HG03175 (cell line): ENCODE measurements around the gene UBL7.
"Not testable (repeated sequence)": the region's sequence is repeated elsewhere in the genome, so short reads cannot be mapped to it uniquely, and the experiment has no call there.

ENCODE experiments used
- ATAC-seq: cut with Tn5 transposase; IDR thresholded peaks from one replicate; pipeline ENCODE4 v1.9.1; 2021; ENCODE audit warnings: mild to moderate bottlenecking, moderate library complexity; ENCODE audit not compliant: unreplicated experiment

The UBL7 gene

DNA sequence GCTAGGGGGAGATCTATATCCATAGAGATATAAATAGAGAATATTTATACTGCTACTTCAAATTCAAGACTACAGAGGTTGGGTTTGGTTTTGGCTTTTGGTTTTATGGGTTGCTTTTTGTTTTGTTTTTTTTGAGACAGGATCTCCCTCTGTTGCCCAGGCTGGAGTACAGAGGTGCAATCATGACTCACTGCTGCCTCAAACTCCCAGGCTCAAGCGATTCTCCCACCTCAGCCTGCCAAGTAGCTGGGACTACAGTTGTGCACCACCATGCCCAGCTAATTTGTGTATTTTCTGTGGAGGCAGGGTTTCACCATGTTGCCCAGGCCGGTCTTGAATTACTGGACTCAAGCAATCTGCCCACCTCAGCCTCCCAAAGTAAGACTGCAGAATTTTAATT lies 3.9 kb upstream of the UBL7 start:
- ATAC-seq, result no peak

DNA sequence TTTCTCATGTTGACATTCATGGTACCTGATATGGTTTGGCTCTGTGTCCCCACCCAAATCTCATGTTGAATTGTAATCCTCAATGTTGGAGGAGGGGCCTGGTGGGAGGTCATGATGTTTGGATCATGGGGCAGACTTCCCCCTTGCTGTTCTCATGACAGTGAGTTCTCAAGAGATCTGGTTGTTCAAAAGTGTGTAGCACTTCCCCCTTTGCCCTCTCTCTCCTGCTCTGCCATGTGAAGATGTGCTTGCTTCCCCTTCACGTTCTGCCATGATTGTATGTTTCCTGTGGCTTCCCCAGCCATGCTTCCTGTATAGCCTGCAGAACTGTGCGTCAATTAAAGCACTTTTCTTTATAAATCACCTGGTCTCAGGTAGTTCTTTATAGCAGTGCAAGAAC lies 3.3 kb upstream of the UBL7 start:
- ATAC-seq, result no peak

DNA sequence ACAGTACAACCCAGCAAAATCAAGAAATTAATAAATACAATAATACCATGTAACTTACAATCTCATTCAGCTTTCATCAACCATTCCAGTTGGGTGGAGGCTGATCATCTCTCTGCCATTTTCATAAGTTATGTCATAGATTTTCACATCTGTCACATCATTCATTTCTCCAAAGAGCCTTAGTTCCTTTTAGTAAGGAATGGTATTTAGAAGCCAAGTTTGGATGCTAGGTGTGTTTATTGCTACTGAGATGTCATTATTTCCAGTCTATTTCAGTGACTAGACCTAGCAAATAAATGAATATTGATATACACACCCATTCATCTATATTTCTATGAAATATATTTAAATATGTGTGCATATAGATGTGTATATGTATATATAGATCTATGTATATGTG lies 2.7 kb upstream of the UBL7 start:
- ATAC-seq, result no peak

DNA sequence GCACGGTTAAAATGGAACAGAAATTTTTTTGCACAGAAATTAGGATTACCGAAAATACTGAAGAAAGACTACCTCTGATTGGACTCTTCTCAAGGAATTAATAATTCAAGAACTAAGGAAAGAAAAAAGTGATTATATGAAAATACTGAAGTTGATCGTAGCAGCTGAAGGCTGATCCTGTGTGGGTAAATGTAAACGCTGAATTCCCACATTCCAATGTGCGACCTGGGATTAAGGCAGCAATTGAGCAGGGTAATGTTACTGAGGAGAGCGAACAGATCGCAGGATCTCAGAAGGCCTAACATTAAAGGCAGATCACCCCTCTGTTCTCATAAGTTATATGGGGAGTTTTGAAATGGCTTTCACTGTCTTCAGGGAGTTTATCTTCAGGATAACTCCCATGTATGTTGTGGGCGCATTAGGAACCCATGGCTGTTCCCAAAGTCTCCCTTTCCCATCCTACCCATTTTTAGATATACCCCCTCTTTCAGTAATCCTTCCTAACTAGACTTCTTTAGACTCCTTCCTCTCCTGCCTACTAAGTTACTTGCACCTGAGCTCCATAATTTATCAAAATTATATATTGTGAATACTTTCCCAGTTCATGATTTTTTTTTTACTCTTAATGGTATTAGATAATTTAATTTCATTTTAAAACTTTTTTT lies 1.0 kb upstream of the UBL7 start:
- no peak for ATAC-seq

DNA sequence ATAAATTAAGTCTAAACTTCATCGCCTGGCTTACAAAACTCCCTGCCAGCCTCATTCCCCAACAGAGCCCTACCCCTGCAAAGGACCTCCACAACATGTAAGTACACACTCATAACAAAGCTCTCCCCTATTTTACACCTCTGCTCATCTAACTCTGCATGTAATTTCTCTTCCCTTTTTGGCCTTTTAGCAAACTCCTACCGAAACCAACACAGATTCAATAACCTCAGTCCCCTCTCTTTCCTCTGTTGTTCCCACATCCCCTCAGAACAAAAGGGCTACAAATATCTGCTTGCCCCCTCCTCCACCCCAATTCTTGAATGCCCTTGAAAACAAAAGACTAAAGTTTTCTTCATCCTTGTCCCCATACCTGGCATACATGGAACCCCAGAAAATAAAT lies 662 bp downstream of the UBL7 start:
- ATAC-seq, result no peak

DNA sequence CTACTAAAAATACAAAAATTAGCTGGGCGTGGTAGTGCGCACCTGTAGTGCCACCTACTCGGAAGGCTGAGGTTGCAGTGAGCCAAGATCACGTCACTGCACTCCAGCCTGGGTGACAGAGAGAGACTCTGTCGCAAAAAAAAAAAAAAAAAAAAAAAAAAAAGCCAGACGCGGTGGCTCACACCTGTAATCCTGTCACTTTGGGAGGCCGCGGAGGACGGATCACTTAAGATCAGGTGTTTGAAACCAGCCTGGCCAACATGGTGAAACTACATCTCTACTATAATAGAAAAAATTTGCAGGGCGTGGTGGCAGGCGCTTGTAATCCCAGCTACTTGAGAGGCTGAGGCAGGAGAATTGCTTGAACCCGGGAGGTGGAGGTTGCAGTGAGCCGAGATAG lies 1.2 kb downstream of the UBL7 start:
- ATAC-seq, result not testable (repeated sequence)

DNA sequence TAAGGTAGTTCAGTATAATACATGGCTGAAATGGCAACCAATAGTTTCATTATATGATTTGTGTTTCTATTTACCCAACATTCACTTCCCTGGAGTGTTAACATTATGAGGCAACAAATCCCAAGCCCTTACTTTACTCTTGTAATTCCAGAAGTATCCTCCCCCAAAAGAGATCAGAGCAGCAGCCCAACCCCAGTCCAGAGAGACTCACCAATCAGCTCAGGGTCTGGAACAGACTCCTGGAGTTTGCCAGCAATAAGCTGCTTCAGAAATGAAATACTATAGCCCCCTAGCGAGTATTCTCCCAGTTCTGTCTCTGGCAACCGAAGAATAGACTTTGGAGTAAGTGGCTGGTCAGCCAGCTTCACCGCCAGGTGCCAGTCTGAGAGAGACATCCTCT lies 2.5 kb downstream of the UBL7 start:
- ATAC-seq, result no peak

DNA sequence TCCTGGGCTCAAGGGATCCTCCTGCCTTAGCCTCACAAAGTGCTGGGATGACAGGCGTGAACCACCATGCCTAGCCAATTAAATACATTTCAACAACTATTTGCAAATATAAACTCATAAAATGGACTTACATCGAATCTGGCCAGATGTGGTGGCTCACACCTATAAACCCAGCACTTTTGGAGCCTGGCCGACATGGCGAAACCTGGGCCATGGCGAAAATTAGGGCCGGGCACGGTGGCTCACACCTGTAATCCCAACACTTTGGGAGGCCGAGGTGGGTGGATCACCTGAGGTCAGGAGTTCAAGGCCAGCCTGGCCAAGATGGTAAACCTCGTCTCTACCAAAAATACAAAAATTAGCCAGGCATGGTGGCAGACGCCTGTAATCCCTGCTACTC lies 3.9 kb downstream of the UBL7 start:
- ATAC-seq, result not testable (repeated sequence)

DNA sequence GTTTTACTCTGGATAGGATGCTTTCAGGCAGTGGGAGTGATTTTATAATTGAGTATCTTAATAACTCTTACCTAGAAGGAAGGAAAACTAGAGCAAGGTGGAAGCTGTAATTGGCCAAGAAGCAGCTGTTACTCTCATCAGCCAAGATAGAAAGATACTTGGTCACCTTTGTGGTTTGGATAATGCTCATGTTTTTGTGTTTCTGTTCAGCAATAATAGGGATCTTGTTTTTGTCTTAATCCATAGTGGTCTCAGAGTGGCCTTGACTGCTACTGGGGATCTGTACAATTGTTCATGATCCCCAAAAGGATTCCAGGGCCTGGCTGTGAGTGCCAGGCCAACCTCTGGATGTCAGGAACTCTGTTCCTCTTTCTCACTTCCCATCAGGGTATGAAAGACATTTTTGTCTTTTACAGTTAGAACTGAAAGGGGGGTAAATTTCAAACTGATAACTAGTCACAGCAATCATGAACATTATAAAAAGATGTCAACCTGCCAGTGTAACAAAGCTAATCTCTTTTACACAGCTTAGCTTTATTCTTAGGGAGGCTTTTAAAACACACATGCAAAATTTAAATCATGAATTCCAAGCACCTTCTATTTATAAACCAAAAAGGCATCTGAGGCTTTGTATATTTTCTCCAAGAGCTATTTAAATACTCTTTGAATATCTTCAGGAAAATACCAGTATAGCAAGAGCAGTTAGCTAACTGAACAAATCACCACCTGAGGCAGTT lies 6.0 kb downstream of the UBL7 start:
- no peak for ATAC-seq

DNA sequence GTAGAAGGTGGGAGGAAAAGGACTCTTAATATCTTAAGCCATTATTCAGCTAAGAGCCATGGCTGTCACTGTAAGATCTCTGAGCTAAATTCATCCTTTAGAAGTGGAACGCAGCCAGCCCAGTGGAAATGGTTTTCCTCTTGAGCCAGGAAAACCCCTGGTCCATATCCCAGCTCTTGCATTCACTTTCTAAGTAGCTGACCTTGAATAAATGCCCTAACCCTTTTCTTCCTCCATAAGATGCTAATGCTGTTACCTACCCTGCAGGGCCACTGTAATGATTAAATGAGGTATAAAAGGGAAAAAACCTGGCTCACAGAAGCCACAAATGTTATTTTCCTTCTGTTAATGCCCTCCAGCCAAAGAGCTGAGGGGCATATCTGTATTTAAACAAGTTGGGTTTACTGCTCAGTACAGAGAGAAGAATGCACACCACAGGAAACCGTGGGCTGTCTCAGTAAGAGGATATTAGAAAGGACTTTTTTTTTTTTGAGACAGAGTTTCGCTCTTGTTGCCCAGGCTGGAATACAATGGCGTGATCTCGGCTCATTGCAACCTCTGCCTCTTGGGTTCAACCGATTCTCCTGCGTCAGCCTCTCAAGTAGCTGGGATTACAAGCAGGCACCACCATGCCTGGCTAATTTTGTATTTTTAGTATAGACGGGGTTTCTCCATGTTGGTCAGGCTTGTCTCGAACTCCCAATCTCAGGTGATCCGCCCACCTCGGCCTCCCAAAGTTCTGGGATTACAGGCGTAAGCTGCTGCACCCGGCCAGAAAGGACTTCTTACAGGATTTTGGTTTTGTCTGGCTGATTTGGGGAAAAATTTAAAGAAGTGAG lies 6.8 kb downstream of the UBL7 start:
- ATAC-seq, result no peak

DNA sequence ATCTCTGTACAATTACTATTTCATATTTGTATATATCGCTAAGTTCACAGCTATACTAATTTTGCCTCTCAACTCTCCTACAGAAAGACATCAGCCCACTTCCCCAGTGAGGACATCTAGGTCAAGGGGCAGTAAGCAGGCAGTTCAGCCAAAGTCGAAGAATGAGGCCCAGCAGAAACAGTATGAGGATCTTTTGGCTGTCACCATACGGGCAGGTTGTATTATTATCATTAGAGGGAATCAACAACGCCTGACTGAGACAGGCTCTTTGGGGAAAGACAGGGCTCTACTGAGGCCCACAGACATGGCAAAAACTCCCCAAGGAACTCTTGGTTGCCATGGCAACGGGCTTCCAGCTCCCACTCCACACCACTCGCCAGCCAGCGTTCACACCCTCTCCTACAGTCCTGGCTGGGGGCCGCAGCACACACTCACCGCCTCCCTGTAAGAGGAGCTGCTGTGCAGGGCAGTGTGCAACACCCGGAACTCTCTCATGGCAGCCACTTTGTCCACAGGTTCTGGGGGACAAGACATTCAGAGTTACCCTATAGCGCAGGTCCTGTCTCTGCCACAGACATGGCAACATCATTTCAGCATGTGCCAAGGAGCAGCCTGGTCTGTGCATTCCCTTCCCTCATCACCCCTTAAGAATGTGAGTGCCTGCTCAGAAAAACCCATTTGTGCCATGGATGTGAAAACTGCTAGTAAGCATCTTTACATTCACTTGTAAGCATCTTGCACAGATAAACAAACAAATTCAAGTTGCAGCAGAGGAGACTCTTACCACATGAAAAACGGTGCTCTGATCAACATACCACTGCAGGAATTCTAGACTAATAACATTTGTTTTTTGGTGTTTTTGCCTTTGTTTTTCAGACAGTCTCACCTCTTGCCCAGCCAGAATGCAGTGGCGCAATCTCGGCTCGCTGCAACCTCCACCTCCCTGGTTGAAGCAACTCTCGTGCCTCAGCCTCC lies 8.8 kb downstream of the UBL7 start:
- ATAC-seq, result no peak

DNA sequence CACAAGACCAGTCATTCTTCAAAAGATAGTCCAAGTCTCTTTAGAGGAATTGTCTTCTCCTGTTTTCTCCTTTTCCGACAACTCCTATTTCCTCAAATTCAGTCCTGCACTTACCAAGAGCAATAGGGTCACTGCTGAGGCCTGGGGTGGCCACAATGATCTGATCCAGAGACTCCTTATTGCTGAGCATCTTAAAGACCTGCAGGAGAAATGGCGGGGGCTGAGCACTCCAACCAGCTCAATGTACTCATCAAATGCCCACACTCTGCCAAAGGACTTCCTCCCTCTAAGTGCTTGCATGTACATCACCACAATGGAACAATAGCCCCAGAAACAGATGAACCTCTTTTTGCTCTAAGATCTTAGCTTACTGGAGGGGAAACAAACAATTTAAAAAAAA lies 9.6 kb downstream of the UBL7 start:
- no peak for ATAC-seq

DNA sequence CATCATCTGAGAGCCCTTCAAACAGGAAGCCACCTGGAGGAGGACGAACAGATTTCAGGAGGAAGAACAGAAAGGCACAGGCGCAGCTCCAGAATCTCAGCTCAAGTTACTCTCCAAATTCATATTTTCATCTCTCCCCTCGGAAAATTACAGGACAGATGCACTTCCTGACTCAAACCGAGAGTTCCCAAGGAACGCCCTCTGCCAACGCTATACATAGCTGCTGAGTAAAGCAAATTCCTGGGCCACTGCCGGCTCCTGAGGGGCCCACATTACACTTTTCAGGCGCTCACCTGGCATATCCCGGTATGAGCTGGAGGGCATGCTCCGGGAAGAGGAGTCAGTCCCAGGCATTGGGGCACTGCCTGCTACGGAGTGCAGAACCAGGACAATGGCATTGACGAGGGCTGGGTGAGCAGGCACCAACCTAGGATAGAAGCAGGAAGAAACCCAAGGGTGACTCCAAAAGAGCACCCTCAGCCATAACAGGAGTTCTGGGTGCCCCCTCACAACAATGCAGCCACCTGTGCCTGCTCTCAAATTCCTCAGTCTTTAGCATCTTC lies 11.2 kb downstream of the UBL7 start:
- ATAC-seq, result no peak

DNA sequence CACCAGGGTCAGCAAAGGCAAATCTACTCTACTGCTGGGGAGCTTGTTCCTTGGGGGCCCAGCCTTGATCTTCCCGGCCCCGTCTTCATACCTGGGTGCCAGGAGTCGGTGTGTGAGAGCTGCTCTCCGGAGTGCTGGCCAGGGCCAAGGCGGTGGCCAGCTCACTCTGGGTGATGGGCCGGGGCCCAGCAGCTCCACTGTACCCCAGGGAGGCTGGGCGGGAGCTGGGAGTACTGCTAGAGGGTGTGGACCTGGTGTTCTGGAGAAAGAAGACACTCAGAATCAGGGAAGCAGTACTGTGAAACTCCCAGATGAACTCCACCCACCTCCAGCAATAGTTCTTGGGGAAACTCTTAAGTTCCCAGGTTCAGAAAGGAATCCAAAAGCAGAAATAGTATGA lies 11.9 kb downstream of the UBL7 start:
- no peak for ATAC-seq

DNA sequence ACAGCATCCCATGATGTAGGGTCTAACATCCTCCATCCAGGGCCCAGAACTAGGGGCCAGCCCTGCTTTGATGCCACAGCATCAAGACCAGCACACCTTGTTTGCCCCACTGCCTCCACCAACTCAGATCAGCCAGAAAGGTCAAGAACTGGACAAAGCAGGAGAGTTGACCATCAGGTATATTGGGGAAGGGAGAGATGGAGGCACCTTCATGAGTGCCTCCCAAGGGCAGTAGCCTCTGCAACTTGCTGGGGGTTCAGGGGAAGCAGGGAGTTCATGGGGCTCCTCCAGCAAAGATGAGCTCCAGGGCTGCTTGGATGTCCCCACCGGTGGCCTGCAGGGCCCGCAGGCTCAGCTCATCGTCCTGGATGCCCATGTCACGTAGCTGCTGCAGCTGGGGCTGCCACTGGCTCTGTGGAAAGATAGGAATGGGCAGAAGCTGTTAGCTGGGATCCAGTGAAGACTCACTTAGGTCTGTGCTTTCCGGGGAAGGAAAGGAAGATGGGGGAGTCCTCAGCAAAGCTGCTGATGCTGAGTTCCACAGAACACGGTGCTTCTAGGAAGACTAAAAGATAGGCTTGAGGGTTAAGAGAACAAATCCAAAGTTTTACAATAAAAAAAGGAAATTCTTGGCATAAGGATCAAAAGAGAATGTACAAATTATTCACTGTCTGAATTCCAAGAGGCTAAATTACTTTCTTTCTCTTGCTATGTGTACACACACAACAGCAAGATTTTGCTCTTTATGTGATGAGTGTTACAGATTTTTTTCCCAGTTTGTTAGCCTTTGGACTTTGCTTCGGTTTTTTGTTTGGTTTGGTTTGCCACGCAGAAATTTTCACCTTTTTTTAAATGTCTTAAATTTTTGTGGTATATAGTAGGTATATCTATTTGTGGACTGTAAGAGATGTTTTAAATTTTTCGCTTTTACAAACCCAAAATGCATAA lies 14.9 kb downstream of the UBL7 start:
- no peak for ATAC-seq

DNA sequence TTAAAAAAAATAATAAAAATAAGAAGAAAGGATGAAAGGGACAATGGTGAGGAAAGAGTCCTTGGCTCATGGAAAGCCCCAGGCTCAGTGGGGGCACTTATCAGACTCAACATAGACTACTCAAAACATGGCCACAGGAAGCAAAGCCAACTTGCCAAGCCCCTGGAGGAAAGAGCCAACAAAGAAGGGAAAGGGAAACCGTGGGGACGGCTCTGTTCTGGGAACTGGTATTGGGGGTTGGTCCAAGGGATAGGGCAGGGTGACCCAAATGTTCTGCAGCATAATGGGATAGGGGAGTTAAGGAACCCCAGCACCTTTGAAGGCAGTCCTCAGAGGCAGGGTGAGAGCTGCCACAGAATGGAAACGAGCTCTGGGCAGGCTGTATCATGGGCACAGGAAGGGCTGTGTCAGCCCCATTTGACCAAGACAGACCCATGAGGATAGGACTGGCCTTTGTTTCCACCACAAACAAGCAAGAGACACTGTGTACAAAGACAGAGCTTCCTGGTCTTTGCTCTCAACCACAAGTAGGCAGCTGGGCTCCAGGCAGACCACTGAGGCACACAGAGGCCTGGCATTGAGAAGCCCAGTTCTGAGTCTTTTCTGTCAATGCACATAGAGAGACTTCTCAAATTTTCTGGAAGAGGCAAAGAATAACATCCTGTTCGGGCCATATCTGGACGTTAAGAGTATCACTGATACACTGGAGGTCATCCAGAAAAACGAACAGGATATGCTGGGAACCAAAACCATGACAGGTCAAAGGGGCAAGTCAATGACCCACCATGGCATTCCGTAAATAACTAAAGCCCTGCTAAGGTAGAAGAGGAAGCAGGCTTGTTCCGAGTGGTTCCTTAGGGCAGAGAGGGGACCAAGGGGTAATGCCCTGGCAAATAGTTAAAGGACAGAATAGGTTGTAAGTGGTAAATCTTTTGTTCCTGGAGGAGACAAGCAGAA lies 16.6 kb downstream of the UBL7 start:
- no peak for ATAC-seq

DNA sequence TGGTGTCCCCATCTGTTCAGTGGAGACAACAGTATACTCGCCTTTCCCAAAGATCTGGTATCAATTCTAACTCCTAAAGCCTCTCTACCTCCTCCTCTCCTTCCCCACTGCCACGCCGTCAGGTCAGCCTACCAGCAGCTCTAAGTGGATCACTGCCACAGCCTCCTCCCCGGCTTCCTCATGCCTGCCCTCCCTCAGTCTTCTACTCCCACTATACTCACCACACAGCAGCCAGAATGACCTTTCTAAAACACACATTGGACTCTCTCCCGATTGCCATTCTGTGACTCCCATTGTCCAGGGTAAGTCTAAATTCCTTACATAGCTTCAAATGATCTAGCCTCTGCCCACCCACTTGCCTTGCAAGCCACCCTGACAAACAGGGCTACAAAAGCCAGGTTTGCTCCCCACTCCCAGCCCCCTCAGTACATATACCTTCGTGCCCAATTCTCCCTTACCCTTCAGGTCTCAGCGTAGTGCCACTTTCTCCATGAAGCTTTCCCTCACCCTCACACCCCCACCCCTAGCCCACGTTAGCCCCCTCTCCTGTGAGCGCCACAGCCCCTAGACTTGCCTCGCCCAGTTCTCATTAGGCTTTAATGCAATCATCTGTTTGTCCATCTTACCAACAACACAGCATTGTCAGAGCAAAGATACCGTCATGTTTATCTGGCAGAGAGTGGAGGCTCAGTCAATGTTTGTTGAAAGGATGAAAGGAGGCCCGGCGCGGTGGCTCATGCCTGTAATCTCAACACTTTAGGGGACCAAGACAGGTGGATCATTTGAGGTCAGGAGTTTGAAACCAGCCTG lies 17.7 kb downstream of the UBL7 start:
- no peak for ATAC-seq
